Measurements from ENCODE around the gene DNMBP.

- TF ChIP-seq EP300 (IDR thresholded peaks at IDR 0.05): no peak
- TF ChIP-seq CTCF (IDR thresholded peaks at IDR 0.05): no peak
Measured at GRCh38 chr10:99881371-99881770, 128.4 kb downstream of the DNMBP start.

All from stomach (tissue), 4 donors.